PFSK-1 (cell line): ENCODE measurements around the gene TRPM3.

Source experiments
- FOXP2 ChIP-seq: optimal IDR thresholded peaks from 2 replicates; pipeline ENCODE3; 2011; ENCODE audit warnings: borderline replicate concordance, control low read depth, inconsistent platforms; ENCODE audit not compliant: insufficient read depth; ENCODE audit errors: extremely low read length, extremely low read depth
- POLR2AphosphoS5 ChIP-seq: IDR thresholded peaks from 2 replicates; pipeline ENCODE4 v1.6.1; 2012; ENCODE audit warnings: low read depth, mild to moderate bottlenecking, control low read depth, low read length, moderate library complexity
- SIN3A ChIP-seq: IDR thresholded peaks from 2 replicates; pipeline ENCODE4 v1.6.1; 2012; ENCODE audit warnings: mild to moderate bottlenecking, low read length, moderate library complexity, borderline replicate concordance; ENCODE audit not compliant: insufficient read depth
- TAF1 ChIP-seq: IDR thresholded peaks from 2 replicates; pipeline ENCODE4 v1.6.1; 2012; ENCODE audit warnings: low read length, control low read depth, borderline replicate concordance; ENCODE audit not compliant: insufficient read depth
- TF ChIP-seq, protein P1 (sequence below), 2 experiments: IDR thresholded peaks; 2 replicates each; pipeline versions ENCODE4 v1.6.1 to v1.8.0; 2011 to 2012; ENCODE audit warnings: low read depth in 2 of 2, low read length in 2 of 2, control low read depth in 1 of 2, inconsistent platforms in 1 of 2, mild to moderate bottlenecking in 1 of 2, moderate library complexity in 1 of 2; ENCODE audit not compliant: insufficient read depth in 1 of 2

DNA sequence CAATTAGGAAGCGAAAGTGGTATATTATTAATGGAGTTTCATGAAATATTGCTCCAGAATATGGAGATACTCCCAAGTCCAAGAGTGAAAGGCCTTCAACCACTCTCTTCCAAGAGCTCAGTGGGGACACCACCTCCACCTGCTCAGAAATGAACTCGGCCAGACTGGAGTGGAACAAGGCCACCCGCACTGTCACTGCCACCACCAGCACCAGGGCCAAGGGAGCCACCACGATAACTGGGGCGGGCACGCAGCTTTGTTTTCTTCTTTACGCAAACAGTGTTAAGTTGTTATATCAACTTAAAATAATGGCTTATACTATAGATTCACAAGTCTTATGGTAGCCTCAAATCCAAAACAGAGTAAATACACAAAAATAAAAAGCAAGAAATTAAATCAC lies 204.1 kb downstream of the TRPM3 start:
- TF ChIP-seq POLR2AphosphoS5, result no peak
- TF ChIP-seq TAF1, result no peak
- TF ChIP-seq, protein P1, sequence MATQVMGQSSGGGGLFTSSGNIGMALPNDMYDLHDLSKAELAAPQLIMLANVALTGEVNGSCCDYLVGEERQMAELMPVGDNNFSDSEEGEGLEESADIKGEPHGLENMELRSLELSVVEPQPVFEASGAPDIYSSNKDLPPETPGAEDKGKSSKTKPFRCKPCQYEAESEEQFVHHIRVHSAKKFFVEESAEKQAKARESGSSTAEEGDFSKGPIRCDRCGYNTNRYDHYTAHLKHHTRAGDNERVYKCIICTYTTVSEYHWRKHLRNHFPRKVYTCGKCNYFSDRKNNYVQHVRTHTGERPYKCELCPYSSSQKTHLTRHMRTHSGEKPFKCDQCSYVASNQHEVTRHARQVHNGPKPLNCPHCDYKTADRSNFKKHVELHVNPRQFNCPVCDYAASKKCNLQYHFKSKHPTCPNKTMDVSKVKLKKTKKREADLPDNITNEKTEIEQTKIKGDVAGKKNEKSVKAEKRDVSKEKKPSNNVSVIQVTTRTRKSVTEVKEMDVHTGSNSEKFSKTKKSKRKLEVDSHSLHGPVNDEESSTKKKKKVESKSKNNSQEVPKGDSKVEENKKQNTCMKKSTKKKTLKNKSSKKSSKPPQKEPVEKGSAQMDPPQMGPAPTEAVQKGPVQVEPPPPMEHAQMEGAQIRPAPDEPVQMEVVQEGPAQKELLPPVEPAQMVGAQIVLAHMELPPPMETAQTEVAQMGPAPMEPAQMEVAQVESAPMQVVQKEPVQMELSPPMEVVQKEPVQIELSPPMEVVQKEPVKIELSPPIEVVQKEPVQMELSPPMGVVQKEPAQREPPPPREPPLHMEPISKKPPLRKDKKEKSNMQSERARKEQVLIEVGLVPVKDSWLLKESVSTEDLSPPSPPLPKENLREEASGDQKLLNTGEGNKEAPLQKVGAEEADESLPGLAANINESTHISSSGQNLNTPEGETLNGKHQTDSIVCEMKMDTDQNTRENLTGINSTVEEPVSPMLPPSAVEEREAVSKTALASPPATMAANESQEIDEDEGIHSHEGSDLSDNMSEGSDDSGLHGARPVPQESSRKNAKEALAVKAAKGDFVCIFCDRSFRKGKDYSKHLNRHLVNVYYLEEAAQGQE (IDR thresholded peaks at IDR 0.05; ENCODE audit: insufficient read depth in 1 of 2, low read depth in 2 of 2, low read length in 2 of 2), result no peak
- no peak for TF ChIP-seq SIN3A
- no peak for TF ChIP-seq FOXP2
